Hepatocyte (in vitro differentiated cells): ENCODE data around the gene HS3ST5. TPM values are rescaled to one million over a fixed set of nuclear protein-coding genes. Genes with fewer than 3 reads are reported as not detected.

Experiments used
- DNase-seq: peaks from one replicate; pipeline ENCODE4 v3.0.0-alpha.2; 2016; ENCODE audit warnings: low spot score
- H2AFZ ChIP-seq: fragments of 200-600 bp; sonication (generic); 2 replicates; pipeline ENCODE4 v1.6.0; 2016; ENCODE audit warnings: antibody characterized with exemption, mild to moderate bottlenecking
- H3K27ac ChIP-seq: fragments of 200-600 bp; sonication (generic); 2 replicates; pipeline ENCODE4 v1.5.1; 2016; ENCODE audit warnings: mild to moderate bottlenecking
- H3K27me3 ChIP-seq: fragments of 200-600 bp; sonication (generic); 2 replicates; pipeline ENCODE4 v1.6.1; 2016
- H3K36me3 ChIP-seq: fragments of 200-600 bp; sonication (generic); replicated peaks from 2 replicates; pipeline ENCODE4 v1.5.1; 2016; ENCODE audit warnings: low read depth; ENCODE audit not compliant: insufficient read depth
- H3K4me1 ChIP-seq: fragments of 200-600 bp; sonication (generic); 2 replicates; pipeline ENCODE4 v1.5.1; 2016; ENCODE audit warnings: mild to moderate bottlenecking, moderate library complexity; ENCODE audit not compliant: insufficient read depth
- H3K4me2 ChIP-seq: fragments of 200-600 bp; sonication (generic); 2 replicates; pipeline ENCODE4 v1.6.0; 2016
- H3K4me3 ChIP-seq: fragments of 200-600 bp; sonication (generic); 2 replicates; pipeline ENCODE4 v1.5.1; 2016; ENCODE audit warnings: mild to moderate bottlenecking
- H3K79me2 ChIP-seq: fragments of 200-600 bp; sonication (generic); 2 replicates; pipeline ENCODE4 v1.6.0; 2017; ENCODE audit warnings: mild to moderate bottlenecking
- H3K9me2 ChIP-seq: fragments of 200-600 bp; sonication (generic); replicated peaks from 2 replicates; pipeline ENCODE4 v1.6.0; 2017; ENCODE audit warnings: mild to moderate bottlenecking; ENCODE audit not compliant: insufficient read depth
- H3K9me3 ChIP-seq: fragments of 200-600 bp; sonication (generic); 2 replicates; pipeline ENCODE4 v1.5.1; 2016; ENCODE audit warnings: low read depth, mild to moderate bottlenecking
- H4K20me1 ChIP-seq: fragments of 200-600 bp; sonication (generic); 2 replicates; pipeline ENCODE4 v1.6.0; 2016; ENCODE audit warnings: mild to moderate bottlenecking; ENCODE audit not compliant: insufficient read depth, poor library complexity, severe bottlenecking
- EZH2 ChIP-seq: fragments of 200-600 bp; sonication (generic); IDR thresholded peaks from 2 replicates; pipeline ENCODE4 v1.6.1; 2016; ENCODE audit warnings: antibody characterized with exemption, mild to moderate bottlenecking, borderline replicate concordance
- EZH2phosphoT487 ChIP-seq: fragments of 200-600 bp; sonication (generic); IDR thresholded peaks from one replicate; pipeline ENCODE4 v1.6.1; 2018; ENCODE audit warnings: antibody characterized with exemption, mild to moderate bottlenecking, low read depth, moderate library complexity; ENCODE audit not compliant: unreplicated experiment, severe bottlenecking
- WGBS: methylation state at CpG from one replicate; pipeline ENCODE4 v1.1.6; 2016; ENCODE audit warnings: low lambda C conversion rate; ENCODE audit errors: missing lambda C conversion rate; 5-methylcytosine and 5-hydroxymethylcytosine counted together
- polyA plus RNA-seq: library from polyadenylated mRNA; unstranded; fragments of >200 nt; fragmentation: Nextera tagmentation; extraction: Ambion mirVana; gene quantifications from 2 replicates; pipeline ENCODE4 v1.2.1, GENCODE V29; 2016
- total RNA-seq: library from RNA; depleted of rRNA; stranded (reverse); fragments of >200 nt; gene quantifications from 2 replicates; pipeline ENCODE4 v1.2.3, GENCODE V29; 2014
- TF ChIP-seq, protein P1 (sequence below): fragments of 200-600 bp; sonication (generic); IDR thresholded peaks from 2 replicates; pipeline ENCODE4 v1.5.1; 2016; ENCODE audit warnings: antibody characterized with exemption, mild to moderate bottlenecking; ENCODE audit not compliant: poor library complexity

Gene HS3ST5
- total and polyA plus RNA-seq, 2 experiments from 2014 or later, result 0.73 to 1.4 TPM

- Histone ChIP-seq H3K9me3 (no peaks in the 10 kb centered on the region), H3K4me1 (no peaks in the 10 kb centered on the region), H3K27me3 (no peaks in the 10 kb centered on the region), H3K4me3 (no peak overlapping the region), H3K27ac (no peak overlapping the region), H3K4me2 (no peak overlapping the region), H3K36me3 (no peaks in the 10 kb centered on the region), H2AFZ (no peak overlapping the region), H3K79me2 (no peaks in the 10 kb centered on the region), H3K9me2 (no peaks in the 10 kb centered on the region), H4K20me1 (no peaks in the 10 kb centered on the region)
- WGBS, result 95% methylated on average over 1 of the region's 1 CpG
- no peak for DNase-seq
- TF ChIP-seq EZH2, result no peak
- TF ChIP-seq, protein P1, sequence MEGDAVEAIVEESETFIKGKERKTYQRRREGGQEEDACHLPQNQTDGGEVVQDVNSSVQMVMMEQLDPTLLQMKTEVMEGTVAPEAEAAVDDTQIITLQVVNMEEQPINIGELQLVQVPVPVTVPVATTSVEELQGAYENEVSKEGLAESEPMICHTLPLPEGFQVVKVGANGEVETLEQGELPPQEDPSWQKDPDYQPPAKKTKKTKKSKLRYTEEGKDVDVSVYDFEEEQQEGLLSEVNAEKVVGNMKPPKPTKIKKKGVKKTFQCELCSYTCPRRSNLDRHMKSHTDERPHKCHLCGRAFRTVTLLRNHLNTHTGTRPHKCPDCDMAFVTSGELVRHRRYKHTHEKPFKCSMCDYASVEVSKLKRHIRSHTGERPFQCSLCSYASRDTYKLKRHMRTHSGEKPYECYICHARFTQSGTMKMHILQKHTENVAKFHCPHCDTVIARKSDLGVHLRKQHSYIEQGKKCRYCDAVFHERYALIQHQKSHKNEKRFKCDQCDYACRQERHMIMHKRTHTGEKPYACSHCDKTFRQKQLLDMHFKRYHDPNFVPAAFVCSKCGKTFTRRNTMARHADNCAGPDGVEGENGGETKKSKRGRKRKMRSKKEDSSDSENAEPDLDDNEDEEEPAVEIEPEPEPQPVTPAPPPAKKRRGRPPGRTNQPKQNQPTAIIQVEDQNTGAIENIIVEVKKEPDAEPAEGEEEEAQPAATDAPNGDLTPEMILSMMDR, result no peak
- TF ChIP-seq EZH2phosphoT487, result no peak
Observed at GRCh38 chr6:114382406-114382805, 39.6 kb upstream of the HS3ST5 start.

GRCh38 chr6:114377881-114378280 is 35.1 kb upstream of the HS3ST5 start:
- WGBS, result 88% methylated on average over 3 of the region's 3 CpGs

GRCh38 chr6:114376611-114377175 is 33.9 kb upstream of the HS3ST5 start:
- Histone ChIP-seq H3K9me2 (no peaks in the 10 kb centered on the region), H3K27me3 (no peaks in the 10 kb centered on the region), H3K4me3 (no peak overlapping the region), H2AFZ (peak overlapping the region; percentile 36), H3K27ac (no peak overlapping the region), H3K36me3 (no peaks in the 10 kb centered on the region), H3K4me1 (peaks cover 4% of the 10 kb centered on the region), H4K20me1 (no peaks in the 10 kb centered on the region), H3K4me2 (no peak overlapping the region), H3K79me2 (no peaks in the 10 kb centered on the region), H3K9me3 (no peaks in the 10 kb centered on the region)
- 27% methylated on average over 2 of the region's 2 CpGs for WGBS
- TF ChIP-seq, protein P1, result no peak
- TF ChIP-seq EZH2phosphoT487 (no peak), EZH2 (no peak)
- DNase-seq, result no peak

More at GRCh38 chr6:114377881-114378280, 35.1 kb upstream of the HS3ST5 start:
- Histone ChIP-seq H3K79me2 (no peaks in the 10 kb centered on the region), H3K36me3 (no peaks in the 10 kb centered on the region), H3K4me2 (no peak overlapping the region), H3K9me2 (no peaks in the 10 kb centered on the region), H3K27me3 (no peaks in the 10 kb centered on the region), H3K4me3 (no peak overlapping the region), H4K20me1 (no peaks in the 10 kb centered on the region), H3K4me1 (peaks cover 4% of the 10 kb centered on the region), H3K9me3 (no peaks in the 10 kb centered on the region), H2AFZ (no peak overlapping the region), H3K27ac (no peak overlapping the region)
- no peak for DNase-seq
- TF ChIP-seq EZH2phosphoT487 (no peak), EZH2 (no peak)
- TF ChIP-seq, protein P1, result no peak
